PFSK-1 (cell line): ENCODE measurements around the gene BST2.
A peak's percentile ranks its signal among the peaks of the same experiment; 100 is the strongest.

Source experiments
- FOXP2 ChIP-seq: optimal IDR thresholded peaks from 2 replicates; pipeline ENCODE3; 2011; ENCODE audit warnings: borderline replicate concordance, control low read depth, inconsistent platforms; ENCODE audit not compliant: insufficient read depth; ENCODE audit errors: extremely low read length, extremely low read depth
- POLR2AphosphoS5 ChIP-seq: IDR thresholded peaks from 2 replicates; pipeline ENCODE4 v1.6.1; 2012; ENCODE audit warnings: low read depth, mild to moderate bottlenecking, control low read depth, low read length, moderate library complexity
- REST ChIP-seq, 2 experiments: IDR thresholded peaks; 2 replicates each; pipeline versions ENCODE4 v1.6.1 to v1.8.0; 2011 to 2012; ENCODE audit warnings: low read depth in 2 of 2, low read length in 2 of 2, control low read depth in 1 of 2, inconsistent platforms in 1 of 2, mild to moderate bottlenecking in 1 of 2, moderate library complexity in 1 of 2; ENCODE audit not compliant: insufficient read depth in 1 of 2
- SIN3A ChIP-seq: IDR thresholded peaks from 2 replicates; pipeline ENCODE4 v1.6.1; 2012; ENCODE audit warnings: mild to moderate bottlenecking, low read length, moderate library complexity, borderline replicate concordance; ENCODE audit not compliant: insufficient read depth
- TAF1 ChIP-seq: IDR thresholded peaks from 2 replicates; pipeline ENCODE4 v1.6.1; 2012; ENCODE audit warnings: low read length, control low read depth, borderline replicate concordance; ENCODE audit not compliant: insufficient read depth

The BST2 gene

GRCh38 chr19:17389957-17390664, 15.3 kb downstream of the BST2 start:
- TF ChIP-seq POLR2AphosphoS5 = no peak
- no peak for TF ChIP-seq REST (IDR thresholded peaks at IDR 0.05; ENCODE audit: insufficient read depth in 1 of 2, low read depth in 2 of 2, low read length in 2 of 2)
- no peak for TF ChIP-seq TAF1
- no peak for TF ChIP-seq SIN3A
- no peak for TF ChIP-seq FOXP2

- TF ChIP-seq POLR2AphosphoS5 (no peak), SIN3A (no peak), FOXP2 (no peak), TAF1 (no peak)
Measured at GRCh38 chr19:17389288-17389687, 16.1 kb downstream of the BST2 start.

- TF ChIP-seq POLR2AphosphoS5 (no peak), FOXP2 (peak; percentile 45)
Measured at GRCh38 chr19:17385878-17386611, 19.4 kb downstream of the BST2 start.

- TF ChIP-seq TAF1 = no peak
- no peak for TF ChIP-seq REST (IDR thresholded peaks at IDR 0.05; ENCODE audit: insufficient read depth in 1 of 2, low read depth in 2 of 2, low read length in 2 of 2)
- no peak for TF ChIP-seq POLR2AphosphoS5
- TF ChIP-seq FOXP2 = no peak
- TF ChIP-seq SIN3A = no peak
Measured at GRCh38 chr19:17380426-17381138, 24.8 kb downstream of the BST2 start.

- TF ChIP-seq SIN3A (no peak), REST (IDR thresholded peaks at IDR 0.05; ENCODE audit: insufficient read depth in 1 of 2, low read depth in 2 of 2, low read length in 2 of 2) (no peak), POLR2AphosphoS5 (no peak), FOXP2 (no peak), TAF1 (no peak)
Measured at GRCh38 chr19:17379221-17379631, 26.2 kb downstream of the BST2 start.

- TF ChIP-seq POLR2AphosphoS5 = no peak
- TF ChIP-seq FOXP2 = no peak
- TF ChIP-seq SIN3A = no peak
- no peak for TF ChIP-seq TAF1
- TF ChIP-seq REST (IDR thresholded peaks at IDR 0.05; ENCODE audit: insufficient read depth in 1 of 2, low read depth in 2 of 2, low read length in 2 of 2) = no peak
Measured at GRCh38 chr19:17378271-17378670, 27.2 kb downstream of the BST2 start.
